Naive B cell (primary cell): ENCODE measurements around the gene FARS2. TPM values are rescaled to one million over a fixed set of nuclear protein-coding genes. Genes with fewer than 3 reads are reported as not detected.
A peak's percentile ranks its signal among the peaks of the same experiment; 100 is the strongest.
"Not testable (repeated sequence)": the region's sequence is repeated elsewhere in the genome, so short reads cannot be mapped to it uniquely, and the experiment has no call there.

Experiments
- ATAC-seq, 2 donors: fragments of 150-1000 bp; cut with Tn5 transposase; 2 replicates each; pipeline ENCODE4 v1.10.0; 2021; ENCODE audit warnings: low read depth in 2 of 2, mild to moderate bottlenecking in 2 of 2, moderate library complexity in 2 of 2
- DNase-seq: peaks from one replicate; pipeline ENCODE4 v3.0.0; 2022
- H3K27ac Mint-ChIP-seq, 6 donors: one replicate each; pipeline ENCODE4 v1.8.0; 2020 to 2022; ENCODE audit warnings: mild to moderate bottlenecking in 6 of 6, mixed read lengths in 6 of 6, moderate library complexity in 5 of 6, inconsistent platforms in 2 of 6
- H3K27me3 Mint-ChIP-seq, 3 donors: one replicate each; pipeline ENCODE4 v1.8.0; 2021 to 2022; ENCODE audit warnings: mixed read lengths in 3 of 3, mild to moderate bottlenecking in 1 of 3
- H3K36me3 Mint-ChIP-seq, 2 donors: one replicate each; pipeline ENCODE4 v1.8.0; 2020 to 2022; ENCODE audit warnings: mixed read lengths in 2 of 2, inconsistent platforms in 1 of 2, mild to moderate bottlenecking in 1 of 2
- H3K4me1 Mint-ChIP-seq, 3 donors: one replicate each; pipeline ENCODE4 v1.8.0; 2020 to 2022; ENCODE audit warnings: mixed read lengths in 3 of 3, inconsistent platforms in 1 of 3, mild to moderate bottlenecking in 1 of 3, moderate library complexity in 1 of 3
- H3K4me3 Mint-ChIP-seq, 8 donors: one replicate each; pipeline ENCODE4 v1.8.0; 2020 to 2022; ENCODE audit warnings: mild to moderate bottlenecking in 8 of 8, mixed read lengths in 8 of 8, moderate library complexity in 8 of 8, inconsistent platforms in 2 of 8
- H3K9me3 Mint-ChIP-seq, 7 donors: one replicate each; pipeline ENCODE4 v1.8.0; 2020 to 2022; ENCODE audit warnings: mixed read lengths in 7 of 7, mild to moderate bottlenecking in 5 of 7, inconsistent platforms in 2 of 7, moderate library complexity in 1 of 7
- polyA plus RNA-seq, 6 donors: library from polyadenylated mRNA; unstranded; fragments of 300-500 nt; fragmentation: Illumina TruSeq; gene quantifications; one replicate each; pipeline ENCODE4 v1.2.3, GENCODE V29; 2021; ENCODE audit warnings: low read depth in 6 of 6

Gene FARS2
- polyA plus RNA-seq, 6 donors from 2014 or later: 25.7 to 35.9 (median 27.6) TPM

GRCh38 chr6:5636210-5637030 is 375.1 kb downstream of the FARS2 start:
- H3K9me3 Mint-ChIP-seq: peaks cover 7 to 20% (median 12%) of the 10 kb centered on the region in 7 donors
- H3K4me1 Mint-ChIP-seq: peaks cover 5 to 8% (median 7%) of the 10 kb centered on the region in 3 donors
- no peak for ATAC-seq
- H3K4me3 Mint-ChIP-seq: no peak overlapping the region
- H3K27me3 Mint-ChIP-seq: no peaks in the 10 kb centered on the region
- no peak for DNase-seq
- peak overlapping the region in 1 of 6 donors; percentile 76 for H3K27ac Mint-ChIP-seq
- H3K36me3 Mint-ChIP-seq: peaks cover 13 to 24% of the 10 kb centered on the region in 2 donors

GRCh38 chr6:5637714-5638113 is 376.4 kb downstream of the FARS2 start:
- ATAC-seq (no peak), DNase-seq (no peak)
- H3K4me3 Mint-ChIP-seq: no peak overlapping the region
- H3K27me3 Mint-ChIP-seq: no peaks in the 10 kb centered on the region
- peaks cover 3 to 4% (median 3%) of the 10 kb centered on the region in 3 donors for H3K4me1 Mint-ChIP-seq
- H3K9me3 Mint-ChIP-seq: peaks cover 6 to 20% (median 12%) of the 10 kb centered on the region in 7 donors
- peaks cover 13 to 18% of the 10 kb centered on the region in 2 donors for H3K36me3 Mint-ChIP-seq
- peak overlapping the region in 1 of 6 donors; percentile 83 for H3K27ac Mint-ChIP-seq

GRCh38 chr6:5638666-5639065 is 377.4 kb downstream of the FARS2 start:
- no peaks in the 10 kb centered on the region for H3K27me3 Mint-ChIP-seq
- no peaks in the 10 kb centered on the region for H3K4me1 Mint-ChIP-seq
- H3K9me3 Mint-ChIP-seq: peaks cover 4 to 20% (median 12%) of the 10 kb centered on the region in 7 donors
- H3K4me3 Mint-ChIP-seq: no peak overlapping the region
- ATAC-seq (no peak), DNase-seq (no peak)
- peaks cover 13 to 15% of the 10 kb centered on the region in 2 donors for H3K36me3 Mint-ChIP-seq
- no peak overlapping the region for H3K27ac Mint-ChIP-seq

- Mint-ChIP-seq H3K27ac (peak overlapping the region in 1 of 6 donors; percentile 62), H3K36me3 (peaks cover 13 to 15% of the 10 kb centered on the region in 2 donors), H3K9me3 (peaks cover 4 to 20% (median 12%) of the 10 kb centered on the region in 7 donors), H3K27me3 (no peaks in the 10 kb centered on the region), H3K4me1 (no peaks in the 10 kb centered on the region), H3K4me3 (no peak overlapping the region)
- DNase-seq (no peak), ATAC-seq (no peak)
Observed at GRCh38 chr6:5639193-5639592, 377.9 kb downstream of the FARS2 start.

- Mint-ChIP-seq H3K27me3 (no peaks in the 10 kb centered on the region), H3K4me3 (no peak overlapping the region), H3K36me3 (peaks cover 13 to 15% of the 10 kb centered on the region in 2 donors), H3K4me1 (no peaks in the 10 kb centered on the region), H3K9me3 (peaks cover 4 to 20% (median 12%) of the 10 kb centered on the region in 7 donors), H3K27ac (no peak overlapping the region)
- ATAC-seq (no peak), DNase-seq (no peak)
Observed at GRCh38 chr6:5640614-5641013, 379.3 kb downstream of the FARS2 start.

GRCh38 chr6:5644523-5645185 is 383.3 kb downstream of the FARS2 start:
- no peaks in the 10 kb centered on the region for H3K27me3 Mint-ChIP-seq
- H3K36me3 Mint-ChIP-seq: peaks cover 4 to 15% of the 10 kb centered on the region in 2 donors
- peaks cover 4 to 14% (median 10%) of the 10 kb centered on the region in 7 donors for H3K9me3 Mint-ChIP-seq
- ATAC-seq (no peak), DNase-seq (no peak)
- H3K4me1 Mint-ChIP-seq: peaks cover 9 to 14% (median 12%) of the 10 kb centered on the region in 3 donors
- H3K4me3 Mint-ChIP-seq: no peak overlapping the region
- peak overlapping the region in 1 of 6 donors; percentile 74 for H3K27ac Mint-ChIP-seq

- ATAC-seq: no peak
Observed at GRCh38 chr6:5645328-5646290, 384.3 kb downstream of the FARS2 start.

GRCh38 chr6:5652406-5653137 is 391.3 kb downstream of the FARS2 start:
- ATAC-seq (no peak), DNase-seq (no peak)
- H3K4me3 Mint-ChIP-seq: peak overlapping the region in 1 of 8 donors; percentile 18
- H3K9me3 Mint-ChIP-seq: peaks cover 0 to 1% (median 0%) of the 10 kb centered on the region in 7 donors
- peaks cover 17 to 37% of the 10 kb centered on the region in 2 donors for H3K36me3 Mint-ChIP-seq
- H3K27ac Mint-ChIP-seq: peak overlapping the region in 1 of 6 donors; percentile 13
- H3K27me3 Mint-ChIP-seq: no peaks in the 10 kb centered on the region
- peaks cover 6 to 11% (median 8%) of the 10 kb centered on the region in 3 donors for H3K4me1 Mint-ChIP-seq

More at GRCh38 chr6:5645328-5646290, 384.3 kb downstream of the FARS2 start:
- H3K4me3 Mint-ChIP-seq: no peak overlapping the region
- H3K27ac Mint-ChIP-seq: peak overlapping the region in 2 of 6 donors; percentile 5 to 23
- H3K36me3 Mint-ChIP-seq: peaks cover 4 to 6% of the 10 kb centered on the region in 2 donors
- H3K4me1 Mint-ChIP-seq: peaks cover 9 to 14% (median 12%) of the 10 kb centered on the region in 3 donors
- peaks cover under 1 to 5% (median 3%) of the 10 kb centered on the region in 7 donors for H3K9me3 Mint-ChIP-seq
- H3K27me3 Mint-ChIP-seq: no peaks in the 10 kb centered on the region
- no peak for DNase-seq

GRCh38 chr6:5653801-5654200 is 392.5 kb downstream of the FARS2 start:
- ATAC-seq (no peak), DNase-seq (no peak)
- no peak overlapping the region for H3K4me3 Mint-ChIP-seq
- H3K4me1 Mint-ChIP-seq: peaks cover 0 to 8% (median 2%) of the 10 kb centered on the region in 3 donors
- H3K27me3 Mint-ChIP-seq: no peaks in the 10 kb centered on the region
- H3K9me3 Mint-ChIP-seq: peaks cover 0 to 1% (median 0%) of the 10 kb centered on the region in 7 donors
- H3K27ac Mint-ChIP-seq: peak overlapping the region in 1 of 6 donors; percentile 3
- peaks cover 17 to 37% of the 10 kb centered on the region in 2 donors for H3K36me3 Mint-ChIP-seq

GRCh38 chr6:5656226-5656625 is 394.9 kb downstream of the FARS2 start:
- Mint-ChIP-seq H3K27ac (peak overlapping the region in 1 of 6 donors; percentile 82), H3K27me3 (no peaks in the 10 kb centered on the region), H3K4me1 (peaks cover 0 to 16% (median 9%) of the 10 kb centered on the region in 3 donors), H3K9me3 (peaks cover 0 to 3% (median 0%) of the 10 kb centered on the region in 7 donors), H3K36me3 (peaks cover 20 to 37% of the 10 kb centered on the region in 2 donors), H3K4me3 (no peak overlapping the region)
- ATAC-seq: no peak
- no peak for DNase-seq

GRCh38 chr6:5656695-5657094 is 395.4 kb downstream of the FARS2 start:
- peaks cover 0 to 21% (median 14%) of the 10 kb centered on the region in 3 donors for H3K4me1 Mint-ChIP-seq
- not testable (repeated sequence) for ATAC-seq, H3K9me3 Mint-ChIP-seq, H3K27me3 Mint-ChIP-seq, H3K4me3 Mint-ChIP-seq, DNase-seq, H3K27ac Mint-ChIP-seq
- peaks cover 18 to 35% of the 10 kb centered on the region in 2 donors for H3K36me3 Mint-ChIP-seq
